HUES64 (cell line): ENCODE results near the gene ERVW-1.
"Not testable (repeated sequence)": the region's sequence is repeated elsewhere in the genome, so short reads cannot be mapped to it uniquely, and the experiment has no call there.

ENCODE experiments used
- H3K27ac ChIP-seq: 2 replicates; pipeline ENCODE4 v1.7.0; 2013; ENCODE audit warnings: low read depth, low read length, inconsistent platforms
- H3K27me3 ChIP-seq: 2 replicates; pipeline ENCODE4 v1.6.1; 2013; ENCODE audit warnings: mild to moderate bottlenecking, low read length; ENCODE audit not compliant: insufficient read depth
- H3K36me3 ChIP-seq: 2 replicates; pipeline ENCODE4 v1.6.1; 2013; ENCODE audit warnings: mild to moderate bottlenecking, low read length; ENCODE audit not compliant: insufficient read depth
- H3K4me1 ChIP-seq: 2 replicates; pipeline ENCODE4 v1.6.1; 2013; ENCODE audit warnings: mild to moderate bottlenecking, low read length, moderate library complexity; ENCODE audit not compliant: insufficient read depth
- H3K4me3 ChIP-seq: 2 replicates; pipeline ENCODE4 v1.5.1; 2013; ENCODE audit warnings: mild to moderate bottlenecking, low read length, moderate library complexity
- H3K9ac ChIP-seq: 2 replicates; pipeline ENCODE4 v1.6.1; 2013; ENCODE audit warnings: mild to moderate bottlenecking, low read depth, low read length
- H3K9me3 ChIP-seq: 2 replicates; pipeline ENCODE4 v1.6.1; 2013; ENCODE audit warnings: low read depth, low read length; ENCODE audit not compliant: insufficient read depth
- WGBS: fragments of 150-250, 120-280 bp; methylation state at CpG from one replicate; pipeline ENCODE4 v1.1.7; 2013; ENCODE audit warnings: missing lambda C conversion rate; 5-methylcytosine and 5-hydroxymethylcytosine counted together

The ERVW-1 gene

DNA sequence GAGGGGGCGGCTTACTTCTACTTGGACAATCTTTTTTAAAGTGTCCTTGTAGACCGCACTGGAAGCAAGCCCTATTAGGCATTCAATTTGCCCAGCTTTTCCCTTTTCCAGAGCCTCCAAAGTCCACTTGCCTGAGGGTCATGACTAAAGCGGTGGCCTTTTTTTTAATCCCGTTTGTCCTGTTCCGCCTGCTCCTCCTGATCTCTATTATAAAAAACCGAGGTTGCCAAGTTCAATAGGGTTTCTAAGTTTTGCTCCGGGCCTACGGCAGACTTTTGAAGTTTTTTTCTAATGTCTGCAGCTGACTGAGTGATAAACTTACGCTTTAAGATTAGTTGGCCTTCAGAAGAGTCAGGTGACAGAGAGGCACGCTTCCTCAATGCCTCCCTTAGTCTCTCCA, 3.8 kb downstream of the ERVW-1 start:
- not testable (repeated sequence) for H3K9me3 ChIP-seq, H3K36me3 ChIP-seq, H3K4me1 ChIP-seq, H3K9ac ChIP-seq, H3K27ac ChIP-seq, H3K27me3 ChIP-seq, H3K4me3 ChIP-seq
- WGBS = 95% methylated on average over 10 of the region's 10 CpGs

DNA sequence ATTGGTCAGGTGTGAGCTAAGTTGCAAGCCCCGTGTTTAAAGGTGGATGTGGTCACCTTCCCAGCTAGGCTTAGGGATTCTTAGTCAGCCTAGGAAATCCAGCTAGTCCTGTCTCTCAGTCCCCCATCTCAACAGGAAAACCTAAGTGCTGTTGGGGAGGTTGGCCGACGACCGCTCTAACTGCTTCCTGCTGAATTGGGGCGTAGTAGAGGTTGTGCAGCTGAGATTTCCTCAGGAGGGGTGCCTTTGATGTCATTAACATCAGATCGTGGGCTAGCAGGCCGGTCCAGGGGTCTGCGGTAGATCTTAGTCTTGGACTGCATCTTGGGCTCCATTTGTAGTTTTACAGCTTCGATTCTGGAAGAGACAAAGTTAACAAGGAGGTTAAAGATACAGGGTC, 9.2 kb downstream of the ERVW-1 start:
- 96% methylated on average over 8 of the region's 9 CpGs for WGBS
- H3K4me3 ChIP-seq, H3K9me3 ChIP-seq, H3K4me1 ChIP-seq, H3K27me3 ChIP-seq, H3K27ac ChIP-seq, H3K36me3 ChIP-seq, H3K9ac ChIP-seq: not testable (repeated sequence)

DNA sequence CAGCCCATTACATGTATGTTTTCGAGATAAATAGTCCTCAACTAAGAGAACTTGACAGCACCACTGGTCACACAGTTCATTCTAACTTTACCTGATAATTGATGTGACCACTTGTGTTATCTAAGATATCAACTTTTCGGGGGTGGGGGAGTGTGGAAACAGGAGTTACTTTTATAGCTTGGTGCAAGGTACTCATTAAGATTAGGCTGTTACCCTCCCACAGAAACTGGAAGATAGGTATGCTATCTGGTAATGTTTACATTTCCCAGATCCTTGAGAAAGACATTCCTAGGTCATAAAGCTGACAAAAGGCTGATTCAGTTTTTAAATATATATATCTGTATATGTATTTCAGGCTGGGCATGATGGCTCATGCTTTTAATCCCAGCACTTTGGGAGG, 11.1 kb downstream of the ERVW-1 start:
- H3K9ac ChIP-seq = no peak overlapping the region
- no peak overlapping the region for H3K4me3 ChIP-seq
- H3K27ac ChIP-seq = no peak overlapping the region
- H3K4me1 ChIP-seq = no peaks in the 10 kb centered on the region
- 84% methylated on average over 2 of the region's 2 CpGs for WGBS
- H3K36me3 ChIP-seq = no peaks in the 10 kb centered on the region
- no peaks in the 10 kb centered on the region for H3K27me3 ChIP-seq
- H3K9me3 ChIP-seq = peaks cover 3% of the 10 kb centered on the region; the same call in 1 of the 2 replicates

DNA sequence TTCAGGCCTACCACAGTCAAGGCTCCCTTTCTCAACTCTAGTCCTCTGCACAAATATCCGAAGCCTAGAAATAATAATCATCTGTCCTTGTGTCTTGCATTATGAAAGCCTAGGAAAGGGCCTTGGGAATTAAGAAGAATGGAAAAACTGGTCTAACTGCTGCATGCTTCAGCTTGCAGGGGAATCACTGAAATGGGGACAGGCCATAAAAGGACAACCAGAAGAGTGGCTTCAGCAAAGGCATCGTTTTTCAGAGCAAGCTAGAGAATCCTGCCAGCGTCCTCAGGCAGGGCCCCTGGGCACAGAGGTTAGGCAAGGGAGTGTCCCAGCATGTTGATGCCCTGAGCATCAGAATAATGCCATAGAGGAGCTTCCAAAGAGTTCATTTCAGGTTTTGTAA, 13.2 kb downstream of the ERVW-1 start:
- H3K9me3 ChIP-seq = peaks cover 3% of the 10 kb centered on the region; the same call in 1 of the 2 replicates
- no peaks in the 10 kb centered on the region for H3K27me3 ChIP-seq
- H3K36me3 ChIP-seq = no peaks in the 10 kb centered on the region
- WGBS = 82% methylated on average over 3 of the region's 3 CpGs
- no peaks in the 10 kb centered on the region for H3K4me1 ChIP-seq
- H3K4me3 ChIP-seq = no peak overlapping the region
- no peak overlapping the region for H3K9ac ChIP-seq
- no peak overlapping the region for H3K27ac ChIP-seq

DNA sequence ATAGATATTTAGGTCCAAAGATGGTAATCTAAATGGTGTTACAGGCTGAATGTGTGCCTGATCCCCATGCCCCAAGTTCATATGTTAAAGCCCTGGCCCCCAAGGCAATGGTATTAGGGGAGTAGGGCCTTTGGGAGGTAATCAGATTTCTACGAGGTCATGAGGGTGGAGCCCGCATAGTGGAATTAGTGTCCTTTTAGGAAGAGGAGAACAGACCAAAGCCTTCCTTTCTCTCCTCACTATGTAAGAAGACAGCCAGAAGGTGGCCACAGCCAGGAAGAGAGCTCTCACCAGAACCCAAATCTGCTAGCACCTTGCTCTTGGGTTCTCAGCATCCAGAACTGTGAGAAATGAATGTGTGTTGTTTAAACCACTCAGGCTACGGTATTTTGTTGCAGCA, 15.2 kb downstream of the ERVW-1 start:
- Histone ChIP-seq H3K36me3 (peaks cover 9% of the 10 kb centered on the region), H3K4me3 (no peak overlapping the region), H3K27ac (no peak overlapping the region), H3K4me1 (no peaks in the 10 kb centered on the region), H3K9me3 (no peaks in the 10 kb centered on the region), H3K27me3 (no peaks in the 10 kb centered on the region), H3K9ac (no peak overlapping the region)
- 100% methylated on average over 2 of the region's 3 CpGs for WGBS

DNA sequence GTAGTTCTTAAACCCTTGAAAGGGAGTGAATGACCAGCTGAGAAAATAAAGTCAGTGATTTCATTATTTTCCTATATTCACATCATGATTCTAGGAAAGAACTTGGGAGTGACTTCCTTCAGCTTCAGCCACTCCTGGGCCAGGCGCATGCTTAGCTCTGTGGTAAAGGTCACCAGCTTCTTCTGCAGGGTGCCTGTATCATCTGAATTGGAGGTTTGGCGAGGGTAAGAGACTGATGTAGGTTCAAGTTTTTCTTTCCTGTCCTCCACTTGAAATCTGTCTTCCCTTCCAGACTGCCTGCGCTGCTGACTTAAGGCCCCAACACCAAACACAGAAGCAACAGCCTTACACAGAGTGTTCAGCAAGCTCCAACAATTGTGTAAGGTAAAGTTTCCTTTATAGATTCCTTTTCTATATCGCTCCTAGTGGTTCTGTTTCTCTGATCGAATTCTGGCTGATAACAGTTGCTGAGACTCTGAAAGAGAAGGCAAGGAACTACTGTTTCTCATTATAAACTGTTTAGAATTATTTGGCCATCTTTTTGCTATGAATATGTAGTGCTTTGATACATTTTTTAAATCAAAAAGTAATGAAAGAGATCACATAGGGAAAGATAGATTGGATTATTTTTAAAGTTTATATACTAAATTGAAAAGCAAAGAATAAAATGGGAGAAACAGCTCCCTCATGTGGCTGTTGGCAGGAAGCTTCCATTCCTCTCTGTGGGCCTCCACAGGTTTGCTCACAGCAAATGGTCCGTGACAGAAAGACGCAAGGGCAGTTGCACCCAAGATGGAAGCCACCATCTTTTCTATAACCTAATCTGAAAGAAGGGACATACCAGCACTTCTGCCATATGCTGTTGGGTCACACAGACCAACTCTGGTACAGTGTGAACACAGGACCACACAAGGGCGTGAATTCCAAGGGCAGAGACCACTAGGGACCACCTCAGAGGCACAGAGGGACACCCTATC, 16.4 kb downstream of the ERVW-1 start:
- WGBS = 73% methylated on average over 8 of the region's 8 CpGs
- Histone ChIP-seq H3K9me3 (no peaks in the 10 kb centered on the region), H3K27me3 (no peaks in the 10 kb centered on the region), H3K36me3 (peaks cover 18% of the 10 kb centered on the region), H3K4me3 (no peak overlapping the region), H3K9ac (no peak overlapping the region), H3K27ac (no peak overlapping the region), H3K4me1 (no peaks in the 10 kb centered on the region)

DNA sequence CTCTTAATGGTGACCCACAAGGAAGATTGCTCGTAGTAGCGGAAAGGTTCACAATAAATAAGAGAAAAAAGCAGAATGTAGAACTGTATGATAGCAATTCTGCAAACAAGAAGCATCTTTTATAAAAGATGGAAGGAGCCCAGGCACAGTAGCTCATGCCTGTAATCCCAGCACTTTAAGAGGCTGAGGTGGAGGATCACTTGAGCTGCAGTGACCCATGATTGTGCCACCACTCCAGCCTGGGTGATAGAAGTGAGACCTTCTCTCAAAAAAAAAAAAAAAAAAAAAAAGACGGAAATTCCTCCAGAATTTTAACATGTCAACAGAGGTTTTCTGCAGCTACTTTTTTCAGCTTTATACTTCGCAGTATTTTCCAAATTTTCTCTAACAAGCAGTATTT, 17.2 kb downstream of the ERVW-1 start:
- Histone ChIP-seq H3K4me1 (no peaks in the 10 kb centered on the region), H3K27me3 (no peaks in the 10 kb centered on the region), H3K9me3 (no peaks in the 10 kb centered on the region), H3K27ac (no peak overlapping the region), H3K4me3 (no peak overlapping the region), H3K36me3 (peaks cover 26% of the 10 kb centered on the region), H3K9ac (no peak overlapping the region)
- WGBS = 89% methylated on average over 4 of the region's 4 CpGs

DNA sequence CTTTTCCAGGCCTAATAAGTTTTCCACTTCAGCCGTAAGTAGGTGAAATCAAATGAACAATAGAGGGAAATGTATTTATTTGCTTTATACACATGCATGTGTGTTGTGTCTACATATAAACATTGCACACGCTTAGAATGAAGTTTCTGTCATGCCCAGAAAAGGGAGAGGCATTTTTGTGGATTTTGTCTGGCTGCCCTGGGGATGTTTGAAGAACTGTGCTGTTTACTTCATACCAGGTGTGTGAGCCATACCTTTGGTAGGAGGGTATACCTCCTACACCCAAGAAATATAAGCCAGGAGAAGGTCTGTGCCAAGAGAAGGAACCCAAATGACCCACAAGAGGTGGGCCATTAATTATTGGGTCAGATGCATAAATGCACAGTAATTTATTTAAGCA, 17.6 kb downstream of the ERVW-1 start:
- H3K27ac ChIP-seq = no peak overlapping the region
- peaks cover 30% of the 10 kb centered on the region for H3K36me3 ChIP-seq
- H3K9ac ChIP-seq = no peak overlapping the region
- no peak overlapping the region for H3K4me3 ChIP-seq
- H3K9me3 ChIP-seq = no peaks in the 10 kb centered on the region
- 100% methylated on average over 1 of the region's 2 CpGs for WGBS
- no peaks in the 10 kb centered on the region for H3K4me1 ChIP-seq
- no peaks in the 10 kb centered on the region for H3K27me3 ChIP-seq

DNA sequence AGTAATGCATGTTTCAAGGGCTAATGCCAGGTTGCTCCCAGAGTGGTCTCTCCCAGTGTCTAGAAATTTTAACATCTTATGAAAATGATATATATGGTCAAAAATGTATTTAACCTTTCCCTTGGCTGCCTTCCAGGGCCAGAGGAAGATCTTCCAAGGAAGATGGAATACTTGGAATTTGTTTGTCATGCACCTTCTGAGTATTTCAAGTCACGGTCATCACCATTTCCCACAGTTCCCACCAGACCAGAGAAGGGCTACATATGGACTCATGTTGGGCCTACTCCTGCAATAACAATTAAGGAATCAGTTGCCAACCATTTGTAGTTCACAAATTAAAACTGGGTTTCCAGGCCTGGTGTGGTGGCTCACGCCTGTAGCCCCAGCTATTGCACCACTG, 21.5 kb downstream of the ERVW-1 start:
- no peak overlapping the region for H3K4me3 ChIP-seq
- WGBS = 94% methylated on average over 2 of the region's 2 CpGs
- H3K27ac ChIP-seq = no peak overlapping the region
- H3K4me1 ChIP-seq = no peaks in the 10 kb centered on the region
- H3K9me3 ChIP-seq = no peaks in the 10 kb centered on the region
- H3K36me3 ChIP-seq = peaks cover 69% of the 10 kb centered on the region
- H3K27me3 ChIP-seq = no peaks in the 10 kb centered on the region
- no peak overlapping the region for H3K9ac ChIP-seq

DNA sequence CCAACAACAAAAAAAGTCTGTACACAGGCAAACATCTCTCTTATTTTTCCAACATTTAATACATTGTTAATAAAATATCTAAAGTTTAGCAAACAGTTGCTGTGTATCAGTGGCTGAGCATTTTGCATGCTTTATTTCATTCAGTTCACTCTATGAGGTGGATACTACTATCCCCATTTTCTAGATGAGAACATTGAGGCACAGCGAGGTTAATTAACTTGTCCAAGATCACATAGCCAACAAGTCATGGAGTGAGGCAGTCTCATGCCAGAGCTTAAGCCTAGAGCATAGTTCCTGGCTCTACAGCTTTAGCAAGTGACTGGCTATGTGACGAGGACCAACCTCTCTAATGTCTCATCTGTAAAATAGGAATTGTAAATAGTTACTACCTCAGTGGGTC, 26.1 kb downstream of the ERVW-1 start:
- Histone ChIP-seq H3K27me3 (no peaks in the 10 kb centered on the region), H3K36me3 (peaks cover 81% of the 10 kb centered on the region)

DNA sequence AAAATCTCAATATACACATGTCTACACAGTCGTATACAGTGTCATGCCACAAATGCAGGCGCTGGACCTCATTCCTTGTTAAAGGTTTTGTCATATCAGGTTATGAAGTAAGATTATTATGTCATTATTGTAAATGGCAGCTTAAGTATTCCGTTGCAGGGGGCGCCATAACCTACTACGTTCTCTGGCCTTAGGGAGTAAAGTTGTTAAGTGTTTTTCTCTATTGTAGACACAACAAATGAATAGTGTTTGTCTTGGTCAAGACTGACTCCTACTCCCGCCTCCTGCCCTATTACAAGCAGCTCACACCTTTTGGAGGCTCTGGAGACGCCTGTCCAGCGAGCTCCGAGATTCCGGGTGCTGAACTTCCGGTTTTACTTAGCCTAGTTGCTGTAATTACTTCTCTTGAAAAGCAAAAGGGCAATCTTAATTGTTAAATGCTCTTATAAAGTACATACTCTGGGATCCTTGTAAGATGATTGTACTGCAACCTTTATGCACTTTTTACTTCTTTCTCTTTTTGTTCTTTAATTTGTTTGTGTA, 29.5 kb downstream of the ERVW-1 start:
- Histone ChIP-seq H3K27me3 (no peaks in the 10 kb centered on the region), H3K27ac (no peak overlapping the region; the same call in 1 of the 2 replicates), H3K9me3 (no peaks in the 10 kb centered on the region), H3K4me1 (peaks cover 9% of the 10 kb centered on the region; the same call in 1 of the 2 replicates), H3K9ac (peak overlapping the region; percentile 98), H3K36me3 (peaks cover 47% of the 10 kb centered on the region), H3K4me3 (peak overlapping the region; percentile 99)
- 11% methylated on average over 11 of the region's 11 CpGs for WGBS

More for the DNA sequence above, 26.1 kb downstream of the ERVW-1 start:
- peaks cover 9% of the 10 kb centered on the region; the same call in 1 of the 2 replicates for H3K4me1 ChIP-seq
- H3K27ac ChIP-seq = no peak overlapping the region
- 98% methylated on average over 2 of the region's 2 CpGs for WGBS
- H3K9ac ChIP-seq = no peak overlapping the region
- no peaks in the 10 kb centered on the region for H3K9me3 ChIP-seq
- H3K4me3 ChIP-seq = no peak overlapping the region
